ENCODE measurements around the gene SCT.

Gene SCT

DNA sequence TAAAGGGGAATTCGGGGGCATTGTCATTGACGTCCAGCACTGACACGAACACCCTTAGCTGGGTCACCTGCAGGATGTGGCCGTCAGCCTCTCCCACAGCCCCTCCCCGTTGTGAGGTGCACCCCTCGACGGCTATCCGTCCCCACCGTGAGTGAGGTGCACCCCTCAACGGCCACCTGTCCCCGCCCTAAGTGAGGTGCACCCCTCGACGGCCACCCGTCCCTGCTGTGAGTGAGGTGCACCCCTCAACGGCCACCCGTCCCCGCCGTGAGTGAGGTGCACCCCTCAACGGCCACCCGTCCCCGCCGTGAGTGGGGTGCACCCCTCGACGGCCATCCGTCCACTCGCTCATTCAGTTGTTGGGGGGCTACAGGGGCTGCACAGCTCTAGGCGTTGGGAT lies 5.1 kb downstream of the SCT start:
- no peak for DNase-seq (ENCODE audit: low read depth)

DNA sequence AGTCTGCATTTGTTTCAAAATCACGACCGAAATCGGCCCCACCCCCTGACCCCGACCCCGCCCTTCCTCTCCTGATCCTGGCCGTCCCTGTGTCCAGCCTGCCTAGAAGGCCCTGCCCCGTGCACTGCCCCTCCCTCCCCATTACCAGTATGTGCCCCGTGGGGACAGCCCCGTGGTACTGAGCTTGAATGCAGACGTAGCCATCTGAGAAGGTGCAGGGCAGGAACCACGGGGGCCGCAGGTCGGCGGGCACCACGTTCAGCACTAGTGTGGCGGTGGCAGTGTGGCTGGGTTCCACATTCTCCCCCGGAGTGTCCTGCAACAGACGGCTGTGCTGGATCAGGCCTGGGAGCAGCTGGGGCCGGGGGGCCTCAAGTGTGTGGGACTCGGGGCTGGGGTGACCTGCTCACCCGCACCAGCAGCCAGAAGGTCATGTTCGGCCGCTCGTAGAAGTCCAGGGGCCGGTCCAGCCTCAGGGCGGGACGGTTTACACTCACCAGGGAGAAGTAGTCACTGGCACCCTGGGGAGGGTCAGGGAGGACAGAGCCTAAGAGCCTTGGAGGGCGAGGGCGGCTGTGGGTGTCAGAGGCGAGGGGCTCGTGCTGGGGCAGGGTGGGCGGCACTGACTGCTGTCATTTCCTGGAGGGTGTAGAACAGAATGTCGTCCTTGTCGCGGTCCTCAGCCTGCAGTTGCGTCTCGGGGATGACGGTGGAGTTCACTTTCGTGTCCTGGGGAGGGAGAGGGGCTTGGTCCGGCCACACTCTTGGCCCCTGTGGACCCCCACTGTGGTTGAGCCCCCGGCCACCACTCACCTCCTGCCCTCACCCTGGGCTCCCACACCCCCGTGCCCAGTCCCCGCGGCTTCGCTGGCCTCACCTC lies 5.8 kb downstream of the SCT start:
- DNase-seq (ENCODE audit: low read depth), result no peak

DNA sequence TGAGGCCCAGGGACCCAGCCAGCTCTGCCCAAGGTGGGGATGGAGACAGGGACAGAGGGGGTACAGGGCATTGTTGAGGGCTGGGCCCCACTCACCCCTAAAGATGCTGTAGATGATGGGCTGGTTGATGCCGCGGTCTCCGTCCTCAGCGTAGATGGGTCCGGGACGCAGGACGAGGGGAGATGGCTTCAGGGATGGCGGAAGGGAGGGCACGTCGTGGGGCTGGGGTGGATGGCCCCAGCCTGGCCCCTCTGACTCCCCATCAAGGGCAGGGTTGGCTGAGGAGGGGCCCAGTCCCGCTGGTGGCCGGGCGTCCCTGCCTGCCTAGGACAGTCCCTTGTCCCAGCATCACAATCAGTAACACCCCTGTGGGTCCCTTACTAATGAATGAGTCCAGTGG lies 6.8 kb downstream of the SCT start:
- DNase-seq (ENCODE audit: low read depth), result no peak

GRCh38 chr11:619628-620050 lies 7.3 kb downstream of the SCT start:
- no peak for DNase-seq (ENCODE audit: low read depth)

- no peak for DNase-seq (ENCODE audit: low read depth)
Observed at GRCh38 chr11:618856-619627, 7.9 kb downstream of the SCT start.

- DNase-seq (ENCODE audit: low read depth), result no peak
Observed at GRCh38 chr11:617912-618682, 8.9 kb downstream of the SCT start.

- DNase-seq (ENCODE audit: low read depth), result no peak
Observed at GRCh38 chr11:617199-617911, 9.6 kb downstream of the SCT start.

DNA sequence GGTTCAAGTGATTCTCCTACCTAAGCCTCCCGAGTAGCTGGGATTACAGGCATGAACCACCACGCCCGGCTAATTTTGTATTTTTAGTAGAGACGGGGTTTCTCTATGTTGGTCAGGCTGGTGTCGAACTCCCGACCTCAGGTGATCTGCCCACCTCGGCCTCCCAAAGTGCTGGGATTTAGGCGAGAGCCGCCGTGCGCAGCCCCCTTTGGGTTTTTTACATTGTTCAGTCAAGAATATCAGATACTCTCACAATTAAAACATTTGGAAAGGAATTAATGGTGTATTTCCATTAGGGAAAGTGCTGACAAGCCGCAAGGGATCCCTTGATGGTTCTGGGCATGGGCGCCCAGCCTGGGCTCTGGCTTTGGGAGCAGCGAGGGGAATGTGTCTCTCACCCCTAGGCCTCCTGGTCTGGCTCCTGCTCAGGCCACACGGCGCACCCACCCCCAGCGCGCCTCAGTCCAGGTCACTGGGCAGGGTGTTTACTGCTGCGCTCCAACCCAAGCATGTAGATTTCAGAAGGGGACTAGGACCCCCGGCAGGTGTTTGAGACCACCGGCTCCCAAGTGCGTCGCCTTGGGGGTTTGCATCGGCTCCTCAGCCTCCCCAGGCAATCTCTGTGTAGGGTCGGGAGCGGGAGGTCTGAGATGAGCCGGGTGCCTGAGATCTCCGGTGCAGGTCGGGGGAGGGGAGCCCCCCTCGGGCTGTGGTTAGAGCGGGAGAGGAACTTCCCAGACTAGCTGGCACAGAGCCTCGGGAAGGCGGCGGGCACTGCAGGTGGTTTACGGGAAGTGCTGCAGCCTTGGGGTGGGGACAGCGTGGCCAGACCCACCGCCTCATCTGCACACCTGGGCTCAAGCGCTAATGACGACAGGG lies 10.4 kb downstream of the SCT start:
- DNase-seq (ENCODE audit: low read depth), result no peak

DNA sequence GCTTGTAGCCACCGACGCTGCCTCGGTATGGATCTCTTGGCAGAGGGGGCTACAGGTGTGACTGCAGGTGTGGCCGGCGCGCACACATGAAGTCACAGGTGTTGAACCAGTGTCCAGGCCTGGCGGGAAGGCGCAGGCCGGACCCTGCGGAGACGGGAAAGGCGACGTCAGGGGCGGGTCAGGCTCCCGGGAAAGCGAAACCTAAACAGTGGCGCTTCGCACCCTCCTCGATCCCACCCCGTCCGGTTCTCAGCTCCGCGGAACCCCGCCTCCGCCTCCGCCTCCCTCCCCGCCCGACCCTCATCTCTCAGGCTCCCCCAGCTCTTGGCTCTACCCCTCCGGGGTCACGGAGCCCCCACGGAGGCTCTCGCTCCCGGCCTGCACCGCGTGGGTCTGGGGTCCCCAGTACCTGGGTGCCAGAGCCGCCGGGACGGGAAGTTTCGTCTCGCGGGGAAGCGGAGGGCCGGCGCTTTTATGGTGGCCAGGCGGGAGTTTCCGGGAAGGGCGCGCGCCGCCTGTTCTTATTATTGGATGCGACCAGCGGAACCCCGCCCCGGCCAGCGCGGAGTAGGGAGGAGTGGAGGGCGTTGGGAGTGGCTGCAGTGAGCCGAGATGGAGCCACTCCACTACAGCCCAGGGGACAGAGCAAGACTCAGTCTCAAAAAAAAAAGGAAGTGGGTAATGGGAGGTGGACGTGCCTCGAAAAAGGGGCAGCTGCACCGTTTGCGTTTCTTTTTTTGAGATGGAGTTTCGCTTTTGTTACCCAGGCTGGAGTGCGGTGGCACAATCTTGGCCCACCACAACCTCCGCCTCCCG lies 11.3 kb downstream of the SCT start, which contains the start of gene IRF7:
IRF7 (minus strand) TSS at position 447 of the 816 bp plus-strand sequence. CDS start 586 bp downstream, outside the sequence.
- DNase-seq (ENCODE audit: low read depth), result peak; percentile 78

DNA sequence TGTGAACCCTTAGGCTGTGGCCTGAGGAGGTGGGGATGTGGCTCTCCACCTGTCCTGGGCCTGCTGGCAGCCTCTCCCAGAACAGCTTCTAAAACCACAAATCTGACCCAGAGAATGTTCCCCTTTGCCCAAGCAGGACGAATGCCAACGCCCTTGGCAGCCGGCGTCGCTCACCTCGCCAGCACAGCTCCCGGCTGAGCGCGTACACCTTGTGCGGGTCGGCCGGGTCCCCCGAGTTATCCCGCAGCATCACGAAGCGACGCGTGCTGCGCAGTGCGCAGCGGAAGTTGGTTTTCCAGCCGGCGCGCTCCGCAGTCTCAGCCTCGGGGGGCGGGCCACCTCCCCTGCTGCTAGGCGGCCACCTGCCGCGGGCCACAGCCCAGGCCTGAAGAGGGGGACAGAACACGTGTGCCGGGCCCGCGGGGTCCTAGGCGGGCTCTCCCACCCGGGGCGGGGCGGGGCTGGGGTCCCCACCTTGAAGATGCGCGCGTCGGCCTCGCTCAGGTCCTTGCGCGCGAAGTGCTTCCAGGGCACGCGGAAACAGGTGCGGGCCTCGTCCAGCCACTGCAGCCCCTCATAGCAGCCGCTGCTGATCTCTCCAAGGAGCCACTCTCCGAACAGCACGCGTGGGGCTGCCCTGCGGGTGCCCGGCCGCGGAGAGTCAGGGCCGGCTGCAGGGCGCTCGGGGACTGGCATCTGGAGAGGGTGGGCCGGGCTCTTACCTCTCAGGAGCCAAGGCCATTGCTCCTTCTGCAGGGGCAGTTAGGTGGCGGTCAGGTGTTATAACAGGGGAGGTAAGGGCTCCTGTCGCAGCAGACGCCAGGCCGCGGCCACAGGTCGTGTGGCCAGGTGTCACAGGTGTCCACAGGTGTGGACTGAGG lies 12.1 kb downstream of the SCT start:
- no peak for DNase-seq (ENCODE audit: low read depth)

- DNase-seq (ENCODE audit: low read depth), result no peak
Observed at GRCh38 chr11:614021-614622, 12.9 kb downstream of the SCT start.

DNA sequence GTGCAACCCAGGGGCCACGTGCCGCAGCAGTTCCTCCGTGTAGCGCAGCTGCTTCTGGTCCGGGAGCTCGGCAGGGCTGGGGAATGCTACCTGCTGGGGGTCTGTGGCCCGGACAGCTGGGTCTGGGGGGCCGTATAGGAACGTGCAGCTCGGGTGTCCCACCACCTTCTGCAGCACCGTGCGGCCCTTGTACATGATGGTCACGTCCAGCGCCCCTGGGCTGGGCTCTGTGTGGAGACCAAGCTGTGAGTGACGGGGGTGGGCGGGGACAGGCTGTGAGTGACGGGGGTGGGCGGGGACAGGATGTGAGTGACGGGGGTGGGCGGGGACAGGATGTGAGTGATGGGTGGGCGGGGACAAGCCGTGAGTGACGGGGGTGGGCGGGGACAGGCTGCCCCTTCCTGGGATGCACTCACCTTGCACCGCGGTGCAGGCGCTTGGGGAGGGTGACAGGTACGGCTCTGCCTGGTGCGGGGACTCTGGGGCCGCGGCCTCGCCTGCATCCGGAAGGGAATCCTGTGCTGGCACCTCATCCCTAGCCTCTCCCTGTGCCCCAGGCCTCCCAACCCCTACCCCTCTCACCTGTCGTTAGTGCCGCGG lies 13.5 kb downstream of the SCT start:
- peak; percentile 71 for DNase-seq (ENCODE audit: low read depth)

DNA sequence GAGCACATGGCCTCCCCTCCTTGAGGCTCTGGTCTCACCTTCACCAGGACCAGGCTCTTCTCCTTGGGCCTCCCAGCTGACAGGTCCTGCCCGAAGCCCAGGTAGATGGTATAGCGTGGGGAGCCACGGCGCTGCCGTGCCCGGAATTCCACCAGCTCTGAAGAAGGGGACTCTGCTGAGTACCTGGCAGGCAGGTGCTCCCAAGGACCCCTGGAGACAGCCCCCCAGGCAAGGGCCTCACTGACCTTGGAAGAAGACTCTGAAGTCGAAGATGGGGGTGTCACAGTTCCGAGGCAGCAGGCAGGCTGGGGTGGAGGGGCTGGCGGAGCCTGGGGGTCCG lies 14.1 kb downstream of the SCT start:
- no peak for DNase-seq (ENCODE audit: low read depth)

- no peak for DNase-seq (ENCODE audit: low read depth)
Observed at GRCh38 chr11:612201-612960, 14.6 kb downstream of the SCT start.

DNA sequence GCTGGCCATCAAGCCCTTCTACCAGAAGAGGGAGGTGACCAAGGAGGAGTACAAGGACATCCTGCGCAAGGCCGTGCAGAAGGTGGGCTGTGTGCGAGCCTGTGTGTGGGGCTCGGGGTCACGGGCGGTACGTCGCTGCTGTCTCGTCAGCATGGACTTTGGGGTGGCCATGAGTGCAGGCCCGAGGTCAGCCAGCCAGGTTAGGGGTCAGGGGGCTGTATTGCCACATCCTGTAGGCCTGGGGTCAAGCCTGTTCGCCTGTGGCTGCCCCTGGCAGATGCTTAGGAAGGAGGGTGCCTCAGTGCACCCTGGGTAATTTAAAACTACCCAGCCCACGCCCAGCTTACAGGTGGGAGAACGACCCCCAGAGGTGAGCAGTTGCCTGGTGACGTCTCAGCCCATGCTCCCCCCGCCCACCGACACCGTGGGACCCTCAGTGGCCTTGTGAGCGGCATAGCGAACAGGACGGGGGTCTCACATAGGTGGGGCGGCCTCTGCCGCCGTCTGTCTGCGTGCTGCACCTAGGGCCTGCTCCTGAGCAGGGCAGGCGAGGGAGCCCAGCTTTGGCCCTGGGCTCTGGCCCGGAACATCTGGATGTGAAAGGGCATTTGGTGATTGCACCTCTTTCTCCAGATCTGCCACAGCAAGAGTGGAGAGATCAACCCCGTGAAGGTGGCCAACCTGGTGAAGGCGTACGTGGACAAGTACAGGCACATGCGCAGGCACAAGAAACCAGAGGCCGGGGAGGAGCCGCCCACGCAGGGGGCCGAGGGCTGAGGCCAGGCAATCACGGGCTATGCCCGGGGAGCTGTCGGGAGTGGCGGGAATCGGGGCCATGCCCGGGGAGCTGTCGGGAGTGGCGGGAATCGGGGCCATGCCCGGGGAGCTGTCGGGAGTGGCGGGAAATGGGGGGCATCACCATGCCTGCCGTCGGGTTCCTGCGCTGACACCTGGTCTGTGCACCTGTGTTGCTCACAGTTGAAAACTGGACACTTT lies 15.7 kb downstream of the SCT start:
- no peak for DNase-seq (ENCODE audit: low read depth)
